ENCODE results near the gene ZNF511.

ZNF511 gene

GRCh38 chr10:133274751-133275683, 33.7 kb upstream of the ZNF511 start:
- peak in 1 of 2 experiments; percentile 1 for DNase-seq

- DNase-seq: no peak
Measured at GRCh38 chr10:133275684-133276092, 33.0 kb upstream of the ZNF511 start.

GRCh38 chr10:133276100-133276434, 32.6 kb upstream of the ZNF511 start:
- no peak for DNase-seq

GRCh38 chr10:133276435-133277201, 32.1 kb upstream of the ZNF511 start, which contains the start of gene ADAM8:
Gene ADAM8 (minus strand): TSS chr10:133276868. CDS start chr10:133276817, 51 bp downstream.
- DNase-seq: no peak

GRCh38 chr10:133277277-133277992, 31.3 kb upstream of the ZNF511 start:
- DNase-seq: no peak

- DNase-seq: no peak
Measured at GRCh38 chr10:133277993-133278576, 30.6 kb upstream of the ZNF511 start.

GRCh38 chr10:133278577-133279265, 30.0 kb upstream of the ZNF511 start:
- no peak for DNase-seq

GRCh38 chr10:133279326-133280226, 29.1 kb upstream of the ZNF511 start:
- DNase-seq: no peak

GRCh38 chr10:133280391-133281059, 28.2 kb upstream of the ZNF511 start:
- DNase-seq: no peak

- no peak for DNase-seq
Measured at GRCh38 chr10:133281084-133281483, 27.6 kb upstream of the ZNF511 start.

GRCh38 chr10:133281628-133282372, 26.9 kb upstream of the ZNF511 start:
- DNase-seq: no peak

GRCh38 chr10:133282846-133283390, 25.8 kb upstream of the ZNF511 start:
- no peak for DNase-seq

- no peak for DNase-seq
Measured at GRCh38 chr10:133283931-133284330, 24.8 kb upstream of the ZNF511 start.

- no peak for DNase-seq
Measured at GRCh38 chr10:133285217-133285616, 23.5 kb upstream of the ZNF511 start.

GRCh38 chr10:133286366-133286765, 22.3 kb upstream of the ZNF511 start:
- DNase-seq: no peak

- DNase-seq: no peak
Measured at GRCh38 chr10:133287832-133288500, 20.7 kb upstream of the ZNF511 start.

GRCh38 chr10:133289761-133290160, 19.0 kb upstream of the ZNF511 start:
- no peak for DNase-seq

- no peak for DNase-seq
Measured at GRCh38 chr10:133292919-133293809, 15.6 kb upstream of the ZNF511 start.
